HUDEP-2 (cell line): ENCODE data around the gene TPI1.
A peak's percentile ranks its signal among the peaks of the same experiment; 100 is the strongest.
"Not testable (repeated sequence)": the region's sequence is repeated elsewhere in the genome, so short reads cannot be mapped to it uniquely, and the experiment has no call there.

Experiments used
- DNase-seq, 76 experiments: peaks; one replicate each; lab custom pipeline; 2025; ENCODE audit not compliant: unreplicated experiment in 76 of 76; lab: John Stamatoyannopoulos, UW

The TPI1 gene

GRCh38 chr12:6865307-6865706 is 2.0 kb upstream of the TPI1 start:
- not testable (repeated sequence) for DNase-seq

- DNase-seq: no peak
Measured at GRCh38 chr12:6866163-6866919, 990 bp upstream of the TPI1 start.

GRCh38 chr12:6866920-6867412 is 365 bp upstream of the TPI1 start:
- peak in 5 of 76 experiments; percentile 36 to 55 (median 47) for DNase-seq

- DNase-seq: peak in 32 of 76 experiments; percentile 2 to 47 (median 16)
Measured at GRCh38 chr12:6868211-6869048, 1.1 kb downstream of the TPI1 start.

GRCh38 chr12:6869049-6870021 is 2.0 kb downstream of the TPI1 start:
- DNase-seq: peak in 72 of 76 experiments; percentile 15 to 85 (median 68)

GRCh38 chr12:6870304-6870703 is 3.0 kb downstream of the TPI1 start:
- DNase-seq: not testable (repeated sequence)

GRCh38 chr12:6871052-6871957 is 4.0 kb downstream of the TPI1 start:
- peak in 53 of 76 experiments; percentile 4 to 66 (median 37) for DNase-seq

- DNase-seq: peak in 69 of 76 experiments; percentile 3 to 85 (median 63)
Measured at GRCh38 chr12:6872073-6873048, 5.0 kb downstream of the TPI1 start.

- peak in 75 of 76 experiments; percentile 64 to 98 (median 93) for DNase-seq
Measured at GRCh38 chr12:6873094-6874014, 6.0 kb downstream of the TPI1 start, which contains the start of gene SPSB2. SPSB2 (minus strand) TSS chr12:6873303; CDS start chr12:6872901, 402 bp downstream.

GRCh38 chr12:6874015-6874368 is 6.7 kb downstream of the TPI1 start:
- not testable (repeated sequence) for DNase-seq

- DNase-seq: not testable (repeated sequence)
Measured at GRCh38 chr12:6879824-6880223, 12.5 kb downstream of the TPI1 start.

GRCh38 chr12:6883252-6883651 is 15.9 kb downstream of the TPI1 start:
- no peak for DNase-seq

GRCh38 chr12:6883683-6884082 is 16.4 kb downstream of the TPI1 start:
- DNase-seq: no peak

- DNase-seq: no peak
Measured at GRCh38 chr12:6884539-6884938, 17.2 kb downstream of the TPI1 start.

- not testable (repeated sequence) for DNase-seq
Measured at GRCh38 chr12:6886206-6886999, 19.1 kb downstream of the TPI1 start.

GRCh38 chr12:6887460-6887859 is 20.1 kb downstream of the TPI1 start:
- DNase-seq: no peak
